HepG2 (cell line): ENCODE results near the gene KCNMA1. TPM values are rescaled to one million over a fixed set of nuclear protein-coding genes. Genes with fewer than 3 reads are reported as not detected.

Experiments
- ATAC-seq: fragments of 200-7000 bp; cut with Tn5 transposase; 3 replicates; pipeline ENCODE4 v1.9.1; 2020; ENCODE audit warnings: mild to moderate bottlenecking, moderate library complexity
- BruUV-seq: library from RNA; stranded (reverse); fragments of 400-500 nt; replicated peaks from 2 replicates; lab custom pipeline; 2021; lab: Mats Ljungman, UMichigan
- CTCF ChIA-PET: fragments of 300-600 bp; formaldehyde crosslinking; extraction: SDS; loops from one replicate; lab custom pipeline; 2021; ENCODE audit warnings: low total read pairs, inconsistent platforms, low intra/inter-chr PET ratio; lab: Yijun Ruan, JAX
- POLR2A ChIA-PET: fragments of 350-600 bp; sonication (Branson Sonifier 250); formaldehyde crosslinking; loops from one replicate; lab custom pipeline; 2020; ENCODE audit warnings: antibody characterized with exemption, inconsistent platforms; lab: Yijun Ruan, JAX
- DNase-seq: peaks from one replicate; pipeline ENCODE4 v3.0.0-alpha.2; 2015; ENCODE audit warnings: low spot score
- FAIRE-seq: peaks from 3 replicates; lab custom pipeline; 2011; peaks lifted over from hg19 to GRCh38; lab: Jason Lieb, UNC
- H2AFZ ChIP-seq: one replicate; pipeline ENCODE4 v1.6.1; 2011; ENCODE audit warnings: low read length, inconsistent platforms
- H3K27ac ChIP-seq: fragments of 300-600 bp; 3 replicates; pipeline ENCODE4 v1.8.0; 2011; ENCODE audit warnings: mixed run types, mild to moderate bottlenecking, mixed read lengths, low read length, inconsistent platforms; ENCODE audit not compliant: insufficient read depth; ENCODE audit errors: extremely low read length
- H3K27me3 ChIP-seq, 2 experiments: fragments of 200-600 bp in 1 of 2; 2 replicates in 1 of 2; 3 replicates in 1 of 2; pipeline versions ENCODE4 v1.6.0 to v1.8.0; 2011; ENCODE audit warnings: low read length in 2 of 2, mild to moderate bottlenecking in 2 of 2, moderate library complexity in 2 of 2, inconsistent platforms in 1 of 2; ENCODE audit not compliant: insufficient read depth in 2 of 2, control insufficient read depth in 1 of 2
- H3K36me3 ChIP-seq, 2 experiments: fragments of 200-600 bp in 1 of 2; replicated peaks in 1 of 2; 2 replicates in 1 of 2; 3 replicates in 1 of 2; pipeline versions ENCODE4 v1.5.1 to v1.8.0; 2011; ENCODE audit warnings: low read length in 2 of 2, inconsistent platforms in 1 of 2; ENCODE audit not compliant: insufficient read depth in 2 of 2, control insufficient read depth in 1 of 2
- H3K4me1 ChIP-seq: 2 replicates; pipeline ENCODE4 v1.5.1; 2012; ENCODE audit warnings: low read length, inconsistent platforms; ENCODE audit not compliant: insufficient read depth
- H3K4me2 ChIP-seq: 2 replicates; pipeline ENCODE4 v1.6.0; 2011; ENCODE audit warnings: low read depth, low read length, inconsistent platforms
- H3K4me3 ChIP-seq, 3 experiments: fragments of 200-600 bp in 1 of 3; sonication (generic), shearing (Covaris generic) in 1 of 3; replicated peaks in 1 of 3; 2 replicates each; pipeline ENCODE4 v1.5.1; 2011 to 2016; ENCODE audit warnings: low read length in 3 of 3, inconsistent platforms in 2 of 3, low read depth in 2 of 3, mild to moderate bottlenecking in 2 of 3, control low read depth in 1 of 3, mixed read lengths in 1 of 3; ENCODE audit not compliant: insufficient read depth in 1 of 3
- H3K79me2 ChIP-seq: one replicate; pipeline ENCODE4 v1.6.1; 2011; ENCODE audit warnings: low read length, inconsistent platforms; ENCODE audit not compliant: insufficient read depth
- H3K9ac ChIP-seq: 2 replicates; pipeline ENCODE4 v1.6.0; 2011; ENCODE audit warnings: mild to moderate bottlenecking, low read depth, low read length, inconsistent platforms; ENCODE audit not compliant: insufficient read depth
- H3K9me3 ChIP-seq: 2 replicates; pipeline ENCODE4 v1.5.1; 2012; ENCODE audit warnings: mild to moderate bottlenecking, low read length
- H4K20me1 ChIP-seq: 2 replicates; pipeline ENCODE4 v1.6.0; 2011; ENCODE audit warnings: inconsistent platforms, mild to moderate bottlenecking, low read length, moderate library complexity; ENCODE audit not compliant: insufficient read depth
- ERF ChIP-seq: IDR thresholded peaks from 2 replicates; pipeline ENCODE4 v1.6.1; 2018; ENCODE audit warnings: missing biosample characterization, missing genetic modification reagents
- NRL ChIP-seq: sonication (generic); formaldehyde crosslinking; IDR thresholded peaks from 2 replicates; pipeline ENCODE4 v1.5.0; 2020; ENCODE audit warnings: missing genetic modification reagents, mild to moderate bottlenecking, moderate library complexity, borderline replicate concordance
- PHF21A ChIP-seq: sonication (generic); formaldehyde crosslinking; IDR thresholded peaks from 2 replicates; pipeline ENCODE4 v1.5.0; 2020; ENCODE audit warnings: mild to moderate bottlenecking, missing genetic modification reagents
- RBM39 ChIP-seq: fragments of 200-400 bp; formaldehyde crosslinking; IDR thresholded peaks from one replicate; pipeline ENCODE4 v1.6.1; 2018; ENCODE audit warnings: antibody characterized with exemption, mild to moderate bottlenecking, low read depth, low read length; ENCODE audit not compliant: poor library complexity, severe bottlenecking
- TBX2 ChIP-seq: sonication (generic); formaldehyde crosslinking; IDR thresholded peaks from 2 replicates; pipeline ENCODE4 v1.5.0; 2020; ENCODE audit warnings: missing genetic modification reagents, mild to moderate bottlenecking, borderline replicate concordance
- ZBTB21 ChIP-seq: sonication (generic); formaldehyde crosslinking; IDR thresholded peaks from 2 replicates; pipeline ENCODE4 v1.4.0; 2020; ENCODE audit warnings: missing genetic modification reagents
- ZNF367 ChIP-seq: sonication (generic); formaldehyde crosslinking; IDR thresholded peaks from 2 replicates; pipeline ENCODE4 v1.4.0; 2020; ENCODE audit warnings: missing genetic modification reagents, borderline replicate concordance
- ZNF572 ChIP-seq: sonication (generic); formaldehyde crosslinking; IDR thresholded peaks from 2 replicates; pipeline ENCODE4 v1.5.1; 2020; ENCODE audit warnings: mild to moderate bottlenecking, missing genetic modification reagents
- ZNF7 ChIP-seq: IDR thresholded peaks from 2 replicates; pipeline ENCODE4 v1.6.1; 2016; ENCODE audit warnings: missing biosample characterization, missing genetic modification reagents
- ZNF703 ChIP-seq: sonication (generic); formaldehyde crosslinking; IDR thresholded peaks from 2 replicates; pipeline ENCODE4 v1.5.1; 2020; ENCODE audit warnings: missing genetic modification reagents, mild to moderate bottlenecking, moderate library complexity, borderline replicate concordance
- WGBS: methylation state at CpG from one replicate; pipeline ENCODE4 v1.1.6; 2017; ENCODE audit warnings: low lambda C conversion rate; 5-methylcytosine and 5-hydroxymethylcytosine counted together
- in situ Hi-C: cut with HindIII; loops from 2 replicates; pipeline ENCODE4 v1.10.0; 2017; ENCODE audit warnings: low pct_unique_long_range_greater_than_20kb; ENCODE audit not compliant: extremely low pct_ligation_motif_present
- intact Hi-C: fragments of 100-400 bp; cut with micrococcal nuclease; formaldehyde crosslinking; loops from one replicate; pipeline ENCODE4 v1.10.0; 2022; ENCODE audit not compliant: unreplicated experiment
- polyA plus RNA-seq, 8 experiments: library from polyadenylated mRNA; depleted of rRNA in 3 of 8; stranded (reverse) in 7 of 8; unstranded in 1 of 8; fragments of >200 nt; fragmentation: Illumina TruSeq in 4 of 8; extraction: Trizol in 4 of 8; gene quantifications; 2 replicates each; pipeline versions ENCODE4 v1.2.1 to v1.2.3, GENCODE V29; 2011 to 2016; ENCODE audit warnings: low read depth in 4 of 8, missing spikeins in 1 of 8, mixed read lengths in 1 of 8; ENCODE audit not compliant: insufficient read depth in 1 of 8
- total RNA-seq, 5 experiments: library from RNA; depleted of rRNA; stranded (reverse); fragments of >200 nt; fragmentation: Illumina TruSeq; extraction: Trizol; gene quantifications; 2 replicates each; pipeline ENCODE4 v1.2.3, GENCODE V29; 2016; ENCODE audit warnings: low read depth in 1 of 5
- TF ChIP-seq, protein P1 (sequence below): sonication (generic); formaldehyde crosslinking; IDR thresholded peaks from 2 replicates; pipeline ENCODE4 v1.5.0; 2020; ENCODE audit warnings: mild to moderate bottlenecking, missing genetic modification reagents, borderline replicate concordance

The KCNMA1 gene
- total and polyA plus RNA-seq, 2 of the 13 experiments (the other 11 are each of a cell fraction or from before 2014, with no cell fraction given): 0.02 TPM; not detected in 1

DNA sequence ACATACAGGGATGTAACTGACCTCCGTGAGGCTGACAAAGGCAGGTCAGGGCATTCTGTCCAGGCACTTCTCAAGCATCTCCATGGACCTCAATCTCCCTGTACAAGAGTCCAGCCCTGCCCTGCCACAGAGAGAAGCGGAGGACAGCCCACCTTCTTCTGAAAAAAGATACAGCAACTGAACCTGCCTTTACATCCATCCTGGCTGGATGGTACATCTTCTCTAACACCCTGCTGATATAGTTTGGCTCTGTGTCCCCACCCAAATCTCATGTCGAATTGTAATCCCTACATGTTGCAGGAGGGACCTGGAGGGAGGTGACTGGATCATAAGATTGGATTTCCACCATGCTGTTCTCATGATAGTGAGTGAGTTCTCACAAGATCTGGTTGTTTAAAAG is 40.5 kb upstream of the KCNMA1 start:
- Histone ChIP-seq H3K27ac (no peak overlapping the region), H3K79me2 (no peaks in the 10 kb centered on the region), H3K36me3 (no peaks in the 10 kb centered on the region), H3K27me3 (peaks cover 0 to 1% of the 10 kb centered on the region in 2 experiments; a peak in 2 of 5 replicates), H3K9ac (no peak overlapping the region), H3K4me3 (no peak overlapping the region), H4K20me1 (no peaks in the 10 kb centered on the region), H2AFZ (no peak overlapping the region), H3K9me3 (no peaks in the 10 kb centered on the region), H3K4me2 (no peak overlapping the region), H3K4me1 (no peaks in the 10 kb centered on the region)
- ATAC-seq: no peak
- ChIA-PET POLR2A (no interaction called here), CTCF (no interaction called here)
- TF ChIP-seq TBX2 (CRISPR knock-in tag) (no peak), ZNF572 (no peak), ZNF367 (CRISPR knock-in tag) (no peak), PHF21A (CRISPR knock-in tag) (no peak), ERF (no peak), NRL (CRISPR knock-in tag) (no peak), ZNF703 (CRISPR knock-in tag) (no peak), ZBTB21 (CRISPR knock-in tag) (no peak), RBM39 (no peak), ZNF7 (CRISPR knock-in tag) (no peak)
- TF ChIP-seq, protein P1, sequence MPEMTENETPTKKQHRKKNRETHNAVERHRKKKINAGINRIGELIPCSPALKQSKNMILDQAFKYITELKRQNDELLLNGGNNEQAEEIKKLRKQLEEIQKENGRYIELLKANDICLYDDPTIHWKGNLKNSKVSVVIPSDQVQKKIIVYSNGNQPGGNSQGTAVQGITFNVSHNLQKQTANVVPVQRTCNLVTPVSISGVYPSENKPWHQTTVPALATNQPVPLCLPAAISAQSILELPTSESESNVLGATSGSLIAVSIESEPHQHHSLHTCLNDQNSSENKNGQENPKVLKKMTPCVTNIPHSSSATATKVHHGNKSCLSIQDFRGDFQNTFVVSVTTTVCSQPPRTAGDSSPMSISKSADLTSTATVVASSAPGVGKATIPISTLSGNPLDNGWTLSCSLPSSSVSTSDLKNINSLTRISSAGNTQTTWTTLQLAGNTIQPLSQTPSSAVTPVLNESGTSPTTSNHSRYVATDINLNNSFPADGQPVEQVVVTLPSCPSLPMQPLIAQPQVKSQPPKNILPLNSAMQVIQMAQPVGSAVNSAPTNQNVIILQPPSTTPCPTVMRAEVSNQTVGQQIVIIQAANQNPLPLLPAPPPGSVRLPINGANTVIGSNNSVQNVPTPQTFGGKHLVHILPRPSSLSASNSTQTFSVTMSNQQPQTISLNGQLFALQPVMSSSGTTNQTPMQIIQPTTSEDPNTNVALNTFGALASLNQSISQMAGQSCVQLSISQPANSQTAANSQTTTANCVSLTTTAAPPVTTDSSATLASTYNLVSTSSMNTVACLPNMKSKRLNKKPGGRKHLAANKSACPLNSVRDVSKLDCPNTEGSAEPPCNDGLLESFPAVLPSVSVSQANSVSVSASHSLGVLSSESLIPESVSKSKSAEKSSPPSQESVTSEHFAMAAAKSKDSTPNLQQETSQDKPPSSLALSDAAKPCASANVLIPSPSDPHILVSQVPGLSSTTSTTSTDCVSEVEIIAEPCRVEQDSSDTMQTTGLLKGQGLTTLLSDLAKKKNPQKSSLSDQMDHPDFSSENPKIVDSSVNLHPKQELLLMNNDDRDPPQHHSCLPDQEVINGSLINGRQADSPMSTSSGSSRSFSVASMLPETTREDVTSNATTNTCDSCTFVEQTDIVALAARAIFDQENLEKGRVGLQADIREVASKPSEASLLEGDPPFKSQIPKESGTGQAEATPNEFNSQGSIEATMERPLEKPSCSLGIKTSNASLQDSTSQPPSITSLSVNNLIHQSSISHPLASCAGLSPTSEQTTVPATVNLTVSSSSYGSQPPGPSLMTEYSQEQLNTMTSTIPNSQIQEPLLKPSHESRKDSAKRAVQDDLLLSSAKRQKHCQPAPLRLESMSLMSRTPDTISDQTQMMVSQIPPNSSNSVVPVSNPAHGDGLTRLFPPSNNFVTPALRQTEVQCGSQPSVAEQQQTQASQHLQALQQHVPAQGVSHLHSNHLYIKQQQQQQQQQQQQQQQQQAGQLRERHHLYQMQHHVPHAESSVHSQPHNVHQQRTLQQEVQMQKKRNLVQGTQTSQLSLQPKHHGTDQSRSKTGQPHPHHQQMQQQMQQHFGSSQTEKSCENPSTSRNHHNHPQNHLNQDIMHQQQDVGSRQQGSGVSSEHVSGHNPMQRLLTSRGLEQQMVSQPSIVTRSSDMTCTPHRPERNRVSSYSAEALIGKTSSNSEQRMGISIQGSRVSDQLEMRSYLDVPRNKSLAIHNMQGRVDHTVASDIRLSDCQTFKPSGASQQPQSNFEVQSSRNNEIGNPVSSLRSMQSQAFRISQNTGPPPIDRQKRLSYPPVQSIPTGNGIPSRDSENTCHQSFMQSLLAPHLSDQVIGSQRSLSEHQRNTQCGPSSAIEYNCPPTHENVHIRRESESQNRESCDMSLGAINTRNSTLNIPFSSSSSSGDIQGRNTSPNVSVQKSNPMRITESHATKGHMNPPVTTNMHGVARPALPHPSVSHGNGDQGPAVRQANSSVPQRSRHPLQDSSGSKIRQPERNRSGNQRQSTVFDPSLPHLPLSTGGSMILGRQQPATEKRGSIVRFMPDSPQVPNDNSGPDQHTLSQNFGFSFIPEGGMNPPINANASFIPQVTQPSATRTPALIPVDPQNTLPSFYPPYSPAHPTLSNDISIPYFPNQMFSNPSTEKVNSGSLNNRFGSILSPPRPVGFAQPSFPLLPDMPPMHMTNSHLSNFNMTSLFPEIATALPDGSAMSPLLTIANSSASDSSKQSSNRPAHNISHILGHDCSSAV (CRISPR knock-in tag): no peak
- in situ Hi-C loops: no loop called here
- no peak for FAIRE-seq
- intact Hi-C loops: no loop called here
- WGBS: 21% methylated on average over 3 of the region's 3 CpGs
- DNase-seq: no peak
- no TSS peak for BruUV-seq
